GM18499 (cell line): ENCODE data around the gene ADGRD1.
"Not testable (repeated sequence)": the region's sequence is repeated elsewhere in the genome, so short reads cannot be mapped to it uniquely, and the experiment has no call there.

Experiments
- ATAC-seq: cut with Tn5 transposase; IDR thresholded peaks from one replicate; pipeline ENCODE4 v1.9.1; 2021; ENCODE audit warnings: moderate number of reproducible peaks; ENCODE audit not compliant: insufficient read depth, unreplicated experiment

Gene ADGRD1

GRCh38 chr12:130953771-130954543, at the start of gene ADGRD1:
ADGRD1 (plus strand) TSS chr12:130953907; CDS start chr12:130954466, 559 bp downstream.
- no peak for ATAC-seq

DNA sequence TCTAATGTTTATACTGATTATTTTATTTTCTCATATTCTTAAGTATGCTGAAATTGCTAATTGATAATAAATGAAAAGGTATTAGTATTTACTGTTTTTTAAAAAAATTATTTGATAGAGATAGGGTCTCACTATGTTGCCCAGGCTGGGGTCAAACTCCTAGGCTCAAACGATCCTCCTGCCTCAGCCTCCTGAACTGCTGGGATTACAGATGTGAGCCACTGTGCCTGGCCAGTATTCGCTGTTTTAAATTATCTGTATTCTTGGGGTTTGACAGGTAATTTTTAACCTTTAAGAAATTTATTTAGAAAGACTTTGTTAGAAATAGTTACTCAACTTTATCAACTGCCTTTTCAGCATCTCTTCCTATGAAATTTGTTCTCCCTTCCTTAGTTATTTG, 49.6 kb upstream of the ADGRD1 start:
- no peak for ATAC-seq

GRCh38 chr12:130904936-130905455, 48.7 kb upstream of the ADGRD1 start:
- not testable (repeated sequence) for ATAC-seq

GRCh38 chr12:130909111-130909510, 44.6 kb upstream of the ADGRD1 start:
- ATAC-seq = no peak

- no peak for ATAC-seq
Measured at GRCh38 chr12:130911193-130911592, 42.5 kb upstream of the ADGRD1 start.

DNA sequence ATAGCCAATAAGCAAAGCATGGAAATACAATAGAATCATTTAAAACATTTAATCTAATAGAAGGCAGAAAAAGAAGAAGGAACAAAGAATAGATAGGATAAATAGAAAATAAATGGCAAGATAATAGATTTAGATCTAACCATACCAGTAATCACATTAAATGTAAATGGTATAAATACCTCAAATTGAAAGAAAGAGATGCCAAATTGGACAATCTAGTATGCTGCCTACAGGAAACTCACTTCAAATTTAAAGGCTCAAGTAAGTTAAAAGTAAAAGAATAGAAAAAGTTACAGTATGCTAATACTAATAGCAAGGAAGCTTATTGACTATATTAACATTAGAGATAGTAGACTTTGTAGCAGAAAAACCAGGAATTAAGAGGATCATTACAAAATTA, 41.8 kb upstream of the ADGRD1 start:
- no peak for ATAC-seq

DNA sequence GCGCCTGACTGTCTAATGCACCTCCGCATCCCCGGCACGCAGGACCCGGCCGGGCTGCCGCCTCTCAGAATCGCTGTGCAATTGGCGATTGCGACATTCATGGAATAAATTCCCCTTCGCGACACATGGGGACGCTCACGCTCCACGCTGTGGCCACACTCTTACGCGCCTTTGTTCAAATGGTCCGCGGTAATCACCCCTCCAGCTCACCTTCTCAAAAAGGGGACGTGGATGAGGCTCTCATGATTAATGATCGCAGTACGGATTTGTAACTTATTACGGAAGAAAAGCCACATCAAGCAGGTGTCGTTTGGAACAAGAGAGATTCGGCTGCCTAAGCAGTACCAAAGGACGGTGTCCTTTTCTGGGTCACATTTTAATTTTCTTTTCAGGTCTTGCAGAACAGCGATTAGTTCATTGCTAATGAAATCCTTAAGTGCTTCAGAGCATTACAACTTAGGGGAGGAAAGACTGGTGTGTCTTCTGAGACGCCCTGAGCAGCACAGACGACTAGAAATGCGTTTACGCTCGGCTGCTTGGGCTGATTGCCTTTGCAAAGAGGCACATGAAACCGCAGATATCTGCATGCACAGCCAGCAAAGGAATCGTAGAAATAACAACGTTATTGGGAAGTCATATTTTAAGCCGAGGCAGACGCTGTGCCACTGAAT, 37.3 kb upstream of the ADGRD1 start:
- ATAC-seq = no peak

DNA sequence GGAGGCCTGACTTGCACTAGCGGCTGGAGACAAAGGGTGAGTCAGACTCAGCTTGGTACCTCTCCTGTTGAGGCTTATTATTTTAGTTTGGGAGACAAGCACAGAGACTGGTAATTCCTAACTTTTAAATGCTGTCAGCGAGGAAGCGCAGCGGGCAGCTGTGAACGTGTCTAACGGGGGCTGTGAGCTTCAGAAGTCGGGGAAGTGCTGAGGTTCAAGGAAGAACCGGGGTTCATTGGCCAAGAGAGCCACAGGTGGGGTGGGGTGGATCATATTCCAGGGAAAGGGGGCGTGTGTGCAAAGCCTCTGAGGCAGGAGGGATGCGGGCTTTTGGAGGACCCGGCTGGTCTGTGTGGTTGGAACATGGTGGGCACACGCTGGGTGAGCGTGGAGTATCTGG, 36.1 kb upstream of the ADGRD1 start:
- no peak for ATAC-seq

DNA sequence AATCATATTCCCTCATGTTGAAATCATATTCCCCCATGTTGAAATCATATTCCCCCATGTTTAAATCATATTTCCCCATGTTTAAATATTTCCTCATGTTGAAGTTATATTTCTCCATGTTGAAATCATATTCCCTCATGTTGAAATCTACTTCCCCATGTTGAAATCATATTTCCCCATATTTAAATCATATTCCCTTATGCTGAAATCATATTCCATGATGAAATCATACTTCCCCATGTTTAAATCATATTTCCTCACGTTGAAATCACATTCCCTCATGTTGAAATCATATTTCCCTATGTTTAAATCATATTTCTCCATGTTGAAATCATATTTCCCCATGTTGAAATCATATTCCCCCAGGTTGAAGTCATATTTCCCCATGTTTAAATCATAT, 34.6 kb upstream of the ADGRD1 start:
- ATAC-seq = no peak

DNA sequence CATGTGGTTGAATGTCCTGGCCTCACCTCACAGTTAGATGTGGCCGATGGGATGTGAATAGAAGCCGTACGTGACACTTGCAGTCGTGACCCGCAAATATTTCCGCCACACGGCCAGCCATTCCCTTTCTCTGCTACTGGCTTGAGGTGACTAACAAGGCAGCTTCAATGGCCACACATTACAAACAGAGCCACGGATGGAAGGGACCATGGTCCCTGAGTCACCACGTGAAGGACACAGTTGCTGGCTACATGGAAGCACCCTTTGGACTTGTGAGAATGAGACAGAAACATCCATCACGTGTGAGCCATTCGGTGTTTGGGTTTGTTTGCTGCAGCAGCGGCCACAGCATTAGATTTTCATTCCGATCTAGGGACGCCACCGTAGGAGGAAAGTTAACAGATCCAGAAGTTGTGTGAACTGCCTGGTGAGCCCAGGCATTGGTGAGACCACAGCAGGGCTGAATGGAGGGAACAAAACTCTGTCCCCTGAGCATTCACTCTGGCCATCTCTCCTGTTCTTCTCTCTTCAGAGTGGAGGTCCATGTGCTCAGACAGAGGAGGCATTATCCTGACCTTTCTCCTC, 33.5 kb upstream of the ADGRD1 start:
- ATAC-seq = no peak

DNA sequence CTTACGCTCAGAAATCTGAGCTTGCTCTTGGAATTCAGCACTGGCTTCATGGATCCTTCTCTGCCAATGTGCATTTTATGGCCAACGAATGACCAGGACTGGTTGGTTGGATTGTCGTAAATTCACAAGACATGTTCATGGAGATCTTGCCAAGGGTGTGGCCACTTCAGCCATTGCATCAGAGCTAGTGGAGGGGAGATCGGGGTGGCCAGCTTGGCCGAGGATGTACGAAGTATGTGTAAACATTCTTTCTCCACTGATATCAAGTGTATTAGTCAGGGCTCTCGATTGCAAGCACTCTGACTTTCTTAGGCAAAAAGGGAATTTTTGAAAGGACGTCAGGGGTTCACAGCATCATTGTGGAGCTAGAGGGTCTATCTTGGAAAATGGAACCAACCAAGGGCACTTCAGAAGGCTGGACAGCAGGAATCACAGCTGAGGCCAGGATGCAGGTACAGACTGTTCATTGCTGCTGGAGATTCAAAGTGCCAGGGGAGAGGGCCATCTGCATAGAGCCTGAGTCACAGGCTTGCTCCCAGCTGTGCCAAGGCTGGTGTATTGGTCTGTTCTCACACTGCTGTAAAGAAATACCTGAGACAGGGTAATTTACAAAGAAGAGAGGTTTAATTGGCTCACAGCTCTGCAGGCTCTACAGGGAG, 32.9 kb upstream of the ADGRD1 start:
- ATAC-seq = no peak

DNA sequence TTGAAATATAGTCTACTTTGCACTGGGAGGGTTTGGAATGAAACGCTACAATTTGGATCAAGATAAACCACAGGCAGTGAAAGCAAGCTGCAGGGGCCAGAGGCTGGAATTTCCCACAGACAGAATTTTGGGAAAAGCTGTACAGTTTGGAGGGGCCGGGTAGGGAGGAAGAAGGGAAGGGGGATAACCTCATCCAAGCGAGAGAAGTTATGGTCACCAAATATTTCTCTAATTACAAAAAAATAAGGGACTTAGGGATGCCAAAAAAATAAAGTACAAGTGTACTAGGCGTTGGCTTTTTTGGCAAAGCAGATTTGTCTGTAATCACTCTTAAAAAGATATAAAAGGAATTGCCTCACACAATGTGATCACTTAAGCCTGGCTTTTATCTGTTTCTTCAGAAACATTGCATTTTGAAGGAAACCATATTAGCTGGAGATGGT, 31.2 kb upstream of the ADGRD1 start:
- no peak for ATAC-seq

DNA sequence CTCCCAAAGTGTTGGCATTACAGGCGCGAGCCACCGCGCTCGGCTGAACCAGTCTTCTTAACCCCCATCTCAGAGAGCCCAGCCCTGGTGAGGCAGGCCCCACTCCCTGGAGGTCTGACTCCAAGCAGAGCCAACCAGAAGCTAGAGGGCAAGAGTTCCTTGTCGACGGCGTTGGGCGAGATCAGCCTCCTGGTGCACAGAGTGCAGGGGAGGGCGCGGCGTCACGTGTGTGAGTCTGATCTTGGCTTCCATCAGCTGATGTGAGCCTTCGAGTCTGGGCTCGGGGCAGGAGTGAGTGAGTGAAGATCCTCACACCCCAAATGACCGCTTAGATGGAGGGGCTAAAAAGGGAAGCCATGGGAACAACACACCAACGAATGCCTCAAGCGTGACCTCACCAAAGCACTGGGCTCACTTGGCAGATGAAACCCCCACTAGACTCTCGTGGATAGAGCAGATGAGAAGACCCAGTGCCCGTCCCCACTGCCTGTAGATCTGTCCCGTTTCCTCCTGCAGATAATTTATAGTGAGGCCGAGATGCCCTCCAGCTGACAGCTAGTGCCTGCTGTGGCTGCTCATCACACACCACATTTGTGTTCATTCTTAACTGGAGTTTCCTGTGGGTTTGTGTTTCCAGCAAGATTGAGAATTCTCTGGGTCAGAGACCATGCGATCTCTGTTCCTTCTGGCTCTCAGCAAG, 28.6 kb upstream of the ADGRD1 start:
- ATAC-seq = no peak

DNA sequence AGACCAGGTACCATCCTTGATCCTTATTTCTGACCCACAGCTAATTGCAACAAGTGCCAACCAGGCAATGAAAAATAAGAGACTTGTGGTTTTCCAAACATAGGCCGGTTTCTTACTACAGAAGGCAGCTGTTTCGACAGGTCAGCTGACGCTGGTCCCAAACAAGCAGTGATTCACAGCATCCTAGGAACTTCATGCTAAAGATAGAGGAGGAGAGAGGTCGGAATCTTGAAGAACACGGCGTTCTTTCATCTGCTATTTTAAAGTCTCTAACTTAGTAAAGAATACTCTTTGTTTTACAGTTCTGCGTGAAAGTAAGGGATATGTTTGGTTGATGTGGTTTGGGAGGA, 28.1 kb upstream of the ADGRD1 start:
- ATAC-seq = no peak

- ATAC-seq = no peak
Measured at GRCh38 chr12:130929363-130929762, 24.3 kb upstream of the ADGRD1 start.

DNA sequence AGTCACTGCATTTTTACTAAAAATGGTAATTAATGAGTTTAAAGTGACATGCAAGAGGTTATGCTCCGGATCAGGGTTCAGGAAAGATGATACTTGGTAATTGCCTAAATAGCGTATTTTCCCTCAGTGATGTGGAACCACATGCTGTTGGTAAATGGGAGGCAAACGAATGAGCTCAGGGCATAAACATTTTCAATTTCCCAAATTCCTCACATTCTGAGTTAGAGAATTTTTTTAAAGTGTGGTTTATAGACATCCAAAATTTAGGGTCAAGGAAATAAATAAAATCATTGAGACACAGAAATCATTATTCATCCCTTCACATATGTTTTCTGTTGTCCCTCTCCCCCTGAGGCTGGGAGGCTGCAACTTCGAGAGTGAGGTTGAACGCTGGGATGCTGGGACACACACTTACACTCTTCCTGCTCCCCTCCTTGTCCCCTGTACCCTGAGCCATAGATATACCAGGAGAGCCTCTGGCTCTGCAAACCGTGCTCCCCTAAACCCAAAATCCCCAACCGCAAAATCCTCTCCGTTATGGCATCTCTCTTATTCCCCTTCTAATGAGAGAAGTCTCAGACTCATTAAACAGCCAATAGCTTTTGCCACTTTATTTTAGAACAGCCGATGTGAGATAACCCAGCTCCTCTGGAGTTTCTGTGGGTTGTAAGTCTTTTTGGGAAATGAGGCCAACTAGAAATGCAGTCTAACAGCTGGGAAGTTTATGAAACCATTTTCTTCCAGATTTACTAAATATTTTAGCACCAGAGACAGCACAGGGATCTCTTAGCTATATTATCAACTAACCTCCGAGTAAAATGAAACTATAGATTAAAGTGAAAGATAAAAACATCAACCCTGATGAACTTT, 21.4 kb upstream of the ADGRD1 start:
- ATAC-seq = no peak

DNA sequence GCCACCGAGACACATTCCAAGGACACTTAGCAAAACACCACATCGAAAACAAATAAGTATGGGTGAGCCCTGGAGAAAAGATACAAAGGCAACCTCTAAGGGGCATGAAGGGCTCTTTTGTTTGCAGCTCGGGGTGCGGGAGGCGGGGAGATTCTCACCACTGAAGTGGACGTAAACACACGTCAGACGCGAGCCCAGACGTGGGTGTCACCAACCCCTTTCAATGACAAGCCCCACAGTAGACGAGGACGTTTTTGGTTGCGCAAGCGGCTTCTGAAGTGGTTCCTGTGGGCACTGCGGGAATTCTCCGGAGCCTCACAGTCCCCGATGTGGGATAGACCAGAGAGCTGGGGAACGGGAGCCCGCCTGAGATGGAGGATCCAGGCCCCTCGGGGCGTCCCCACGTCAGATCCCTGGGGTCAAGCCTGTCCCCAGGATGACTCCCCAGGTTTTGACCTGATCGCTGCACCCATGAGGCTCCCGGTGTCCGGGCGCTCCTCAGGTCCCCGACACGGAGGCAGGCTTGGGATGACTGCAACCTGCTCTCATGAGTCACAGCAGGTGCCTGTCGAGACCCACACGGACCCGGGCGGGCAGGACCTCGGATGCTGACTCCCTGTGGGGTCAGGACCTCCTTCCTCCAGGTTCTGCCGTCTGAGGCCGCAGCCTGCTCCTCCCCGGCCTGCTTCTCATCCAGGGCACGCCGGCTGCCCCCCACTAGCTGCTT, 20.3 kb upstream of the ADGRD1 start:
- ATAC-seq = no peak

GRCh38 chr12:130934753-130935152, 19.0 kb upstream of the ADGRD1 start:
- ATAC-seq = no peak

- ATAC-seq = no peak
Measured at GRCh38 chr12:130936561-130936960, 17.1 kb upstream of the ADGRD1 start.
